Left hindlimb (tissue), 1 donor: ENCODE measurements around the gene F5.

Experiments
- DNase-seq: peaks from one replicate; pipeline ENCODE4 v3.0.0-alpha.2; 2018

Gene F5

DNA sequence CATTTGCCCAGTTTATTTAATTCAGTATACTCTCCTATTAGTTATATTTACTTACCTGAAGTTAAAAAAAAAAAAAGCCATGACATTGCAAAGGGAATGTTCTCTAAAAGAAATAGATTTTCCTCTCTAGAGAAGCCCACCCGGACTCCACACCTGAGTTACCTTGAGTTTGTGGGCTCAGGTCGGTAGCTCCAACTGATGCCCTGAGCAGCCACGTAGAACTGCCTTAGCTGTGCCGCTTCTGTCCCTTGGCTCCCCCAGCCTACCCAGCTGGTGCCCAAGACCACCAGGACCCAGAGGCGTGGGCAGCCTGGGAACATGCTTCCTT lies 250 bp downstream of the F5 start:
- DNase-seq, result no peak

DNA sequence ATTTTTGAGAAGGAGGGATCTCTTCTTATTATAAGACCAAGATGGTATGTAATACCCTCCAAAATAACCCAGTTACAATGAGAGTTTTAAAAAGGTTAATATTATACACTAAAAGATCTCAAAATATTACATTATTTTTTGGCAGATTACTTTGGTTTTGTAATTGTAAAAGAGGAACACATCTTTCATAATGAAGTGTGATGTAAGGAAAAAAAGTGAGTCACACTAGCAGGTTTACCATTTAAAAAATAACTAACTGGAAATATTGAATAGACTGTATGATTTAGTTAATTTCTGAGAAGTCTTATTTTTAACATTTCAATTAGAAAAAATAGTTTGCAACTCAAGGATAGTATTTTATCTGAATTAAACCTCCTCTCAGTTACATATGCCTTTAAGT lies 1.1 kb downstream of the F5 start:
- DNase-seq, result no peak

DNA sequence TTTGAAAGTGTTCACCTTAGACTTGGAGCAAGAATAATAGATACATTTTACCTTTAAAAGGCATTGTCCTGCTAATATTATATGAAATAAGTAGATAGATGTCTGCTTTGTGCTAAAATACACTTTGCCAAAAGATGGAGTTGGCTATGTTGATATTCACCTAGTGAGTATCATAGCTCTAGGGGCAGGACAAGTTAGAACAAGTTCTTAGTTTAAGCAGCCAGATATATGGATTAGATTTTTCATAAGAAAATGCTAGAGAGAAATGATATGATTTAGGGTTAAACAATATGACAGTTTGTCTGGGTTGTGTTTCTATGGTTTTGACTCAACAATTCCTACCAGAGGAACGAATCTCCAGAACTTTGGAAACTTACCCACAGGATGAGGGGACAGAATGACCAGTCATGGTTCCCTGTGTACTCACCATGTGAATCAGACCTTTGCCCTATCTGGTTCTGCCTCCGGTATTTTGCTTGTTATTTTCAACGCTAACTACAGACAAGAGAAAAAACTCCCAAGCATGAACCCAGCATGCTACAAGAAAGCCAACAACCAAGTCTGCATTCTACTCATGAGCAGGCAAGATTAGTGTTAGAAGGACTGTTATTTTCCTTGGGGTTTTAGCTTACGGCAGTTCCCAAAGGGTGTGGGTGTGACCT lies 1.7 kb downstream of the F5 start:
- DNase-seq, result no peak

DNA sequence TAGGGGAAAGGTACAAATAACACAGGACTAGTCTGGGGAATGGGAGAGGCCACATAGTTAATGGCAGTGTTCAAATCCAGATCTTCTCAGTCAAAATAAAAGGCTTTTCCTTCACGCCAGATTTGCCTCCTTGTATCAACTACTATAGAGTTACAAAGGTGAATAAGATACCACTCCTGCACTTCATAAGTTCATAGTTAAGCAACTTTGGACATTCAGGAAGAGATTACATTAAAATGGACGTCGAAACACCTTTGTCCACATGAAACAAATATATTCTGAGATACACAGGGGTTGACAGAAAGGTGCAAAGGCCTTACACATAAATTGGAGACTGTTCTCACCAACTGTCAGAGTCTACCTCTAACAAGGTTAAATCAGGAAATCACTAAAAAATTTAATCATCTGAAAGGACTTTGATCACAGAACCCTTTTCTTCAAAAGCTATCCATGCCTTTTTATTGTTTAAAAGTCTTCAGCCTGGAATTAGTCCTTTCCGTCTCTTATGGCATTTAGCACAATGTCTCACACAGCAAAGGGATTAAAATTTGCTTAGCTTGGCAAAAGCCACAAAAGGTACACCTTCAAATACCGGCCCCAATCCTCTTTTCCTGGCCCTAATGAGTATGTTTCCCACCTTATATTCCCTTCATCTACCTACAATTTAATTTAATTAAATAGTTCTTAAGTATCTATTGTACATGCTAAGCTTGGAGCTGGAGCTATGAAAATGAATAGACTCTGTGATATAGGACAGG lies 8.1 kb downstream of the F5 start:
- no peak for DNase-seq

DNA sequence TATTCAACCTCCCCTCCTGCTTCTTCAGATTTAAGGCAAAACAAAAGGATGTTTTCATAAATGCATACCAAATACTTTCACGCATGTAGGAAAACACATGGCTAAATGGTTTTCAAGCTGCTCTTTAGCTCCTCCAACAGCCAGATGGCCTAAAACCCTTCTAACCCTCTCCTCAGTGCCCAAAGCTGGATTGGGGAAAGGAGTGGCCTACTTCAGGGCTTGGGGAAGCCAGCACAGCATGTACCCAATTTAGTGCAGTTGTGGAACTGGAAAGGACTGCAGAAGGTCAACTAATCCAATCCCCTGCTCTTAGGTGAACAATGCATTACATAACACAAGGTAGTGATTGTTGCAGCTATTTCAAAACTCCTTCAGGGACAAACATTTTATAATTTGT lies 9.3 kb downstream of the F5 start:
- no peak for DNase-seq

DNA sequence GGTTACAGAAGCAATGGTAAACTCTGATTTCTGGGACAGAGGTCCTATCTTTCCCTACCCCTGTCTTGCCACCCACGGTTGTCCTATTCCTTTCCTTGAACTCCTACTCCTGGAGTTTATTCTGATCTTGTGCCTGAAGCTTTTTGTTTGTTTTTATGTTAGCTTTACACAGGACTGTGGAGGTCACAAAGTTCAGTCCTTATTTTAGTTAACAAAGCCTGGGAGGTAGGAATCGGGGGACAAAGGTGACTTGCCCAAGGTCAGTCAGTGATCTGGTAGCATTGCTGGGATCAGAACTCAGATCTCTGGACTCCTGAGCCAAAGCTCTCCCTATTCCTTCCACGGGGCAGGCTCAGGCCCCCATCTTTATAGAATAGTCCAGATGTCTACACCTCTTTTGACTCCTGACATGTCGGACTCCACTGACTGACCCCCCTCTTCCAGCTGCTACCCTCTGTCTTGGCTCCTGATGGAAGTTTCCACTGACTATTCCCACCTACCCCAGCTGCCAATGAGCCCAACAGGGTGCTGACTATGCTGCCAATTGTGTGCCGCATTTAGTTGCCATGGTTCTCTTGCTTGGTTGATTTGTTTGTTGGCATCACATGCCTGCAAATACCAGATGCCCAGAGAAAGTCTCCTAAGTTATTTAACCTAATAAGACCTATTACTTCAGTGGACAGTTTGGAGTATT lies 9.9 kb downstream of the F5 start:
- DNase-seq, result no peak

DNA sequence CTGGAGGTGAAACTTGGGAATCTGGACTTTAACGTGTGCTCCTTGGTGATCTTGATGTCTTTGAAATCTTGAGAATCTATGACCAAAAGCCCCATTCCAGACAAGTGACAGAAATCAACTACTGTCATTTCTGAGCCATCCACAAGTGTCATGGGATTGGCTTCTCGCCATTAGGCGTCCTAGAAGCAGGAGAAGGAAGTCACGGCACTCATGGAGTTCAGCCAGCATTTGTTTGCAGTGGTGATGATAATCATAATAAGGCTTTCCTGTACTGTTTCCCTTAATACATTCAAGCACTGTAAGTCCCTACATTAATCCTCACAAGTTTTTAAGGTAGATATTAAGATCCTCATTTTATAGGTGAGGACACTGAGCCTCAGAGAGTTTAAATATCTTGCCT lies 11.9 kb downstream of the F5 start:
- DNase-seq, result no peak

DNA sequence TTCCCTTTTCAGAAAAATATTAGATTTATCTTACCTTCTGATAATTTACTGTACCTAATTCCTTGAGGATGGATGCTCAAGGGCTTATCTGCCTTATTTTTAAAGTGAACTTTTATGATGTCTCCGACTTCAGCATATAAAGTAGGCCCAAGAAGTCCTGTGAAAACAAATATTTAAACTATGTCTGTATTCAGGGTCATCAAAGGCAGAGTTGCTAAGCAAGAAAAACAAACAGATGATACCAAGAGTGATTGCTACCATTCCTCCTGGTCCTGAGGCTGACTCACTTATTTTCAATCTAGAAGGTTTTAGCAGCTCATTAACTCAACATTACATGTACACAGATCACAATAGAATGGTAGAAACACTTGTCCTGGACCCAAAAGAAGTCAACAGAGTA lies 14.1 kb downstream of the F5 start:
- DNase-seq, result no peak

DNA sequence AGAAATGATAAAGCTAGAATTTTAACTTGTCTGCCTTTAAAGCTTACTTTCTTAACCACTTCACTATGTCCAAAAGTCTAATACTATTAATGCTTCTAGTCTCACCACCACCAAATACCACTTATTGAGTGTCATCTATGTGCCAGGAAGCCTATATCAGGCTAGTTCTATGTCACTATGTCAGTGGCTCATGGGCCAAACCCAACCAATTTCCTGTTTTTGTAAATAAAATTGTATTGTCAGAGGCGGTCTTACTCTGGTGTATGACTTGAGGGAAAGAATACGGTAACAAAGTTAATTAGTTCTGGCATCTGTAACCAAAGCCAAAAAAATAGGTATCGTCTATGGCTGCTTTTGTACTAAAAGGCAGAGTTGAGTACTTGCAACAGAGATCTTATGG lies 14.8 kb downstream of the F5 start:
- no peak for DNase-seq

DNA sequence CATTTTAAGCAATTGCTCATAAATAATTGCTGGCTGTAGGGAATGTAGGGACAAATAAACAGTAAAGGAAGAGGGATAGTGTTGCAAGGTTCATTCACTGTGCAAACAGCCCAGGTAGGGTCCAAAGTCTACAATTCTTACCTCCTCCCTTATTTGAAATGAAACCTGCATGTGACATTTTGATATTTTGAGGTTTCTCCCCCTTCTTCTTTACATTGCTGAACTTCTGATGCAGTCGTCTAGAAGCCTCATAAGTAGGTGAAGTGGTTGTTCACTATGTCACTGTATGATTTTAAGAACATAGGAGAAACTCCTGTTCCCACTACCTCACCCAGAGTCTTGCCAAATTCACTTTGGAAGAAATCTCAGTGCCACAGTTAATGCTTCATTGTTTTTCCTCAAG lies 16.1 kb downstream of the F5 start:
- DNase-seq, result no peak

DNA sequence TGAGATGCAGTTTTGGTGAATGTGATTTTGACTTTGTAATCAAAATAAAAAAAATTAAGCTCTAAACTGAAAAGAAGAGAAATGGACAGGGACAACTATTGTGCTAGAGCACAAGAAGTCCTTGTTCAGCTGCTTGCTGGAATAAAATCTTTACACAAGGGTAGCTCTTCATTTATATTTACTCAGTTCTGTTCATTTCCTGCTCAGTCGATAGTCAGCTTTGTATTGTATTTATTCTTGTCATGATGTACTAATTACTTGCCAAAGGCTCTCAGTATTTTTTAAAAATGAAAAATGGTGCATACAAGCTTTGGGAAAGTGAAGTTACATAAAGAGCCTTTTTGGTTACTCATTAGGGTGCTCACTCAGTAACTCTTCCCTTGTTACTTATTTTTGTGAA lies 17.8 kb downstream of the F5 start:
- no peak for DNase-seq

DNA sequence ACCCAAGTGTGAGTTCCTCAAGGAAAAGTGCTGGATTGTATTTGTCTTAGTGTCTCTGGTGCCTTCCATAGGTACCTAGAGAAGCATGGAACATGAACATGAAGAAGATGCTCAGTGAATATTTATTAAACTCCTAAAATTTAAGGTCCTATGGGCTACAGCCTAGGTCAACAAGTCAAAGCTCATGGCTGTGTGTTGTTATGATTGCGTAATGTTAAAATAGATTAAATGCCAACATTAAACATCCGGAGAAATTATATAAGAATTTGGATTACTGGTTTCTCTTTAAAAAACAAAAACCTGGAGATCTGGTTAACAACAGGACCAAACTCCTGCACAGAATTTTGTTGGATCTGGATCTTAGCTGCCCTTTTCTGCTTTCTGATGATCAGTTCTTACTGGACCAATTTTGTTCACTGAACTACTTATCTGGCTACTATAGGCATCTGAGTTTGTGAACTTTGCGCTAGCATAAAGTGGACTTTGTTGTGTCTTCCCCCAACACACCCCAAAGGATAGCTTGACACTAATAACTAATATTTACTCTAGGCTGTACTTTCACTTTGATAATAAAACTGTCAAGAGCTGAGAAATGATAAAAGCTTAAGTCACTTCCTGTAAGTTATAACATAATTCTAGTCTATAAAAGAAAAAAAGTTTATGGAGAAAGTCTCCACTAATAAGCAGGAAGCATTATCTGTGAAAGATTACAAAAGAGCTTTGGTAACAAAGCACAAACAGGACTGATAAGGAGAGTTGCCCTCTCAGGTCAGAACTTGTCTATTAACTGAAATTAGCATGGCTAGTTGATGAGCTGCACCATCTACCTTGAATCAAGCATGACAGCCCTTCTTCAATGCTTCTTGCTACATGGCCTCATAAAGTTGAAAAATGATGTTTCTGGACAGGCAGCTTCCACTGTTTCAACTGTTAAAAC lies 20.7 kb downstream of the F5 start:
- DNase-seq, result no peak

DNA sequence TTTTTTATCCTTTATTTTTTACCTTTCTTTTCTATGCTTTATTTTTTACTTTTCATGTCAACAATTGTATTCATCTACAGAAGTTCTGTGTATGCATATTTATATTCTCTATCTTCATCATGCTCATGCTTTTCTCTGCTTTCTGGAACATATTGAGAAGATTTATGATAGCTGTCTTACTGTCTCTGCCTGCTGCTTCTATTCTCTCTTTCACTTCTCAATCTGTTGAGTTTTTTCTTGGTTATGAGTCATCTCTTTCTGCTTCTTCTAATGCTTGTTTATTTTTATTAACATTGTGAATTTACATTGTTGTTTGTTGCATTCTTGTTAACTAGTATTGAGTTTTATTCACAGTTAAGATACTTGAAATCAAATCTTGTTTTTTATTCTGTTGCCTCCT lies 22.6 kb downstream of the F5 start:
- no peak for DNase-seq

DNA sequence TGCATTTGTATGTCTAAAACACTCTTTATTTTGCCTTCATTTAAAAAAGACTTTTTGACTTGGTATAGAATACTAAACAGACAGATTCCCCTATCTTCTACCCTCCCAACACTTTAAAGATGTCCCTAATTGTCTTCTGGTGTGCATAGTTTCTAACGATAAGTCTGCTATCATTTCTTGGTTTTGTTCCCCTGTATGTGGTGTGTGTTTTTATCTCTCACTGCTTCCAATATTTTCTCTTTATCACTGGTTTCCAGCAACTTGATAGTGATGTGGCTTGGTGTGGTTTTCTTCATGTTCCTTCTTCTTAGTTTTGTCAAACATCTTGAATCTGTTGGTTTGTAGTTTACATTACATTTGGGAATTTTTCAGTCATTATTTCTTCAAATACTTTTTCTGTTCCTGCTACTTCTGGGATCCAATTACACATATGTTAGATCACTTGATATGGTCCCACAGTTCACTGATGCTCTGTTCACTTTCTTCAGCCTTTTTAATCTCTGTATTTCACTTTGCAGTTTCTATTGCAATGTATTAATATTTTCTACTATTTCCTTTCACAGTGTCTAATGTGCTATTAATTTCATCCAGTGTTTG lies 23.2 kb downstream of the F5 start:
- no peak for DNase-seq

DNA sequence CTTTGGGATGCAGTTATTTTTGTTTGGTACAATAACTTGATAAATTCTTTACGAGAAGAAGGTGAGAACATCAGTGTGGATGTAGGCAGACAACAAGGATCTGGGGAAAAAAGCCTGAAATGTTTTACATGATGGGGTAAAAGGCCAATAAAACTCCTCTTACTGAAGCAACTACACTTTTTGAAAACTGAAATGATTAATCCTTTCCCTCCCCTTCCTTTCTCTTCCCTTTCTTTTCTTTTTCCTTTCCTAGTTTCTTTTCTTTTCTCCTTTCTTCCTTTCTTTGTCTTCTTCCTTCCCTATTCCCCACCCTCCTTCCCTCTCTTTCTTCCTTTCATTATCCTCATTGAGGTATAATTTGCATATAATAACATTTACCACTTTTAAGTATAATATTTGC lies 24.6 kb downstream of the F5 start:
- DNase-seq, result no peak

DNA sequence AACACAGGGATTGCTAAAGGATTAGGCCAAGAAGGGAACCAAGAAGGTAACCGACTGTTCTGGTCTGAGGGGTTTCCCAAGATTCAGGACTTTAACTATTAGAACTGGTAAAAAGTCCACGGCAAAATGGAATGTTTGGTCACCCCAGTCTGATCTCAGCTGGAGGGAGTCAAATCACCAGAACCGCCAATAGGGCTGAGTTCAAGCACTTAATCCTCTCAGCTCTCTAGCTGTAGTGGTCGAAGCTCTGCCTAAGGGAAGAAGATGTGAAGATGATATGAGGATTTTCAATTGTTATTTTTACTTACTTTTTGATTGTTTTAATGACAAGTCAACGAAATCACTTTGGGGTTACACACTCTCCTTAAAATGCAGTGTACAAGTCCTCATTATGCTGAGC lies 29.1 kb downstream of the F5 start:
- DNase-seq, result no peak

DNA sequence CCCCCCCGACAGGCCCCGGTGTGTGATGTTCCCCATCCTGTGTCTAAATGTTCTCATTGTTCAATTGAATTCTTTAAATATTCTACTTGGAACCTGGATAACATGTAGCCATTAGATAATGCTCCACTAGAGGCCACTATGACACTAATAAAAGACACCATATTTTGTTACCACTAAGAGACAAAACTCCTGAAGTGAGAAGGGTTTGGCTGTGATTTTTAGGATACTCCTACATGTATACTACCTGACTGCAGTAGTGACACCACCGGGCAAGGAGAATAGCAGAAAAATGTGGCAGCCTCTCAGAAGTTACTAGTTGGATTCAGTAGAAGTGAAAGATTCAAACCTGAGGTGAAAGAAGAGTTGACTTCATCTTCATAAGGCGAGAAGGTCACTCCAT lies 36.0 kb downstream of the F5 start:
- no peak for DNase-seq

DNA sequence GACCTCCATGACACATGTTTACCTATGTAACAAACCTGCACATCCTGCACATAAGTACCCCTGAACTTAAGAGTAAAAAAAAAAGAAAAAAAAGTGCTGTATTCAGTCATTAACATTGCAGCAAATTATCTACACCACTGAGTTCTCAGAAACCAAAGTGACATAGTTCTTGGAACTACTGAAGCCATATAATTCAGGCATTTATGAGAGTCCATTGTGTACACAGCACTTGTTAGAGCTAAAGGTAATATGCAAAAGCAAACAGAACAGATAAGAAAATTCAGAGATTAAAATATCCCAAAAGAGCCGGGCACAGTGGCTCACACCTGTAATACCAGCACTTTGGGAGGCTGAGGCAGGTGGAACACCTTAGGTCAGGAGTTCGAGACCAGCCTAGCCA lies 38.0 kb downstream of the F5 start:
- no peak for DNase-seq

DNA sequence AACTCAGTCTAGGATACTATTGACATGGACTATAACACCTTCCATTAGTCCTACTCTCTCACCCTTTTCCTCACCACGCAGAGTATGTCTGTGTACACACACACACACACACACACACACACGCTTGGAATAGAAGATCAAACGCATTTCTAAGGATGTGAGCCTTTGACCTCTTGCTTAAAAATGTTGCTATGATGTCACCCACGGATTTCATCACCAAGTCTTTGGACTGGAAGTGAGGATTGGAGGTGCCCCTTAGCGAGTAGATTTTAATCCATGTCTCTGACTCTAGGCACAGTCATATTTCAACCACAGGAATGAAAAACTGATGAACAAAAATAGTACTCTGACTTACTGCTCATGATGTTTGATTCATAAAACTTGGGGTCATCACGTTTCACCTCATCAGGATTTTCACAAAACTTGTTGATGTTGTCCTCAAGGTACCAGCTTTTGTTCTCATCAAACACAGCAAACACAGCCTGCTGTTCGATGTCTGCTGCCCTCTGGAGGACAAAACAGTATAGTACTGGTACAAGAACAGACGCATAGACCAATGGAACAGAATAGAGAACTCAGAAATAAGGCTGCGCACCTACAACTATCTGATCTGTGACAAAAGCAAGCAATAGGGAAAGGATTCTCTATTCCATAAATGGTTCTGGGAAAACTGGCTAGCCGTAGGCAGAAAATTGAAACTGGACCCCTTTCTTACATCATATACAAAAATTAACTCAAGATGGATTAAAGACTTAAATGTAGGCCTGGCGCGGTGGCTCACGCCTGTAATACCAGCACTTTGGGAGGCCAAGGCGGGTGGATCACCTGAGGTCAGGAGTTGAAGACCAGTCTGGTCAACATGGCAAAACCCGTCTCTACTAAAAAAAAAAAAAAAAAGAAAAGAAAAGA lies 39.9 kb downstream of the F5 start:
- DNase-seq, result no peak

DNA sequence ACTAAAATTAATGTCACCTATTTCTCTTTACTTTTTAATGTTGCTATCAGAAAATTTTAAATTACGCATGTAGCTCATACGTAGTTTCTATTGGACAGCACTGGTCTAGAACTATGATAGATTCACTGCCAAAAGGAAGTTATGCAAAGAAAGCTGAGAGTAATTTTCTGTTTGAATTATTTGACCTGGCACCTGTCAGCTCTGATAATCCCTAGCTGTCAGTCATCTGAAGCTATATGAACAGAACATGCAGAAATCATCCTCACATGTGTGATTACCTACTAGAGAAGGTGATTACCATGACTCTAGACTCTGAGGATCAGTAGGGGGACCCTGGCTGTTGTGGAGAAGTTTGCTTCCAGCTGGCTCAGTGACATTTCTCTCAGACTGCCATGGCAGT lies 40.8 kb downstream of the F5 start:
- DNase-seq, result no peak

DNA sequence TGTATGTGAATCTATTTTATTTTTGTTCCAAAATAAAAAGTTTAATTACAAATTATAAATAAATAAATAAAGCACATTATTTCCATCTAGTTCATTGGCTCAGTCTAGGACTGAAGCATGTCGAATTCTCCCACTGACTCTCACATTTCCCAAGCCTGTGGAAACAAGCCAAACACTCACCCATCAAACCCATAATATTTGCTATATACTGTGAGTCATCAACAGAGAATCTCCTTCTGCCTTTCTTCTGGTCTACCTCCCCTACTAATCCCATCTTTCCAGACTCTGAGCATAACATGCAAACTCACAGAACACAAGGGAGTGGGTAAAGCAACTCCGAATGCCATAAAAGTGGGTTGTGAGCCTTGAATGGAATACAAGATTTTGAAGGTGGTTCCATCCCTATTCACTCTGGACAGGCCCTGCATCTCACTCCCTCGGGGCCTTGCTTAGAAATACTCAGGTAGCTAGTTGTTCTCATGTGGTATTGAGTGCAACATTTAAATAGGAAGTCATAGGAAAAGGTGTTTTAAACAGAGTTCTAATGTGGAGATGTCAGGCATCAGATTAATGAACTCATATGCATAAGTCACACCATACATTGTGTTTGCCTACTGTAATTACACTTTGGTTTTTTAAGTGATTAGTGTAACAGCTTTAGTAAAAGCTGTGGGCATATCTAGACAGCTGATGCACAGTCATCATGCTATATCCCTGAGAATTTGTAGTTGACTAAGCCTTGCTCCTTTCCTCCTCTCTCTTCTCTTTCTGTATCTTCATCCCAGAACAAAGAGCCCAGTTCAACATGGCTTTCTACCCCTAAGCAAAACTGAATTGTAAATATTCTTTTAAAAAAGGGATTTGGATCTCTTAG lies 47.0 kb downstream of the F5 start:
- no peak for DNase-seq
